ENCODE measurements around the gene RNF144A. TPM values are rescaled to one million over a fixed set of nuclear protein-coding genes. Genes with fewer than 3 reads are reported as not detected.

Gene RNF144A
- polyA plus RNA-seq, 1 of the 3 experiments (the other 2 are of a cell fraction), result 15.6 TPM

DNA sequence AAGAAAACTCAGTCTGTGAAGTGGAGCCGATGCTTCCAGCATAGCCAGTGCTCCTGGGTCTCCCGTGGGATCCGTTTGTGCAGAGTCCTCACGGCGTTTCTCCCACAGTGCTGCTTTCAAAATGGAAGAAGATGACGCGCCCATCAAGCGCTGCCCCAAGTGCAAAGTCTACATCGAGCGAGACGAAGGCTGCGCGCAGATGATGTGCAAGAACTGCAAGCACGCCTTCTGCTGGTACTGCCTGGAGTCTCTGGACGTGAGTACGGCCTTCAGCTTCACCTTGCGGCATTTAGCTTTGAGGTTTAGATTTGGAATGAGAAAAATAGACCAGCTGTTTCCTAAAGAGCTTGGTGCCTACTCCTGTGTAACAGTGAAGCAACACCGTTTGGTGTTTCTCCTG, 107.0 kb downstream of the RNF144A start:
- H3K4me1 ChIP-seq (ENCODE audit: control insufficient read depth in 1 of 2, insufficient read depth in 2 of 2, low read depth in 1 of 2, low read length in 1 of 2), result peaks cover 5 to 36% of the 10 kb centered on the region in 2 experiments; a peak in 3 of 4 replicates
- H3K9me2 ChIP-seq, result no peaks in the 10 kb centered on the region
- peak overlapping the region in 1 of 2 experiments; percentile 35; a peak in 1 of 4 replicates for H3K27ac ChIP-seq (ENCODE audit: low read depth in 2 of 2, low read length in 1 of 2)
- ChIA-PET CTCF (interaction anchor here (1.0 to 18.0 kb wide), 4 partner anchors 5 to 126 kb away, joined by 3 to 437 read pairs (median 226); partner anchors contain the start of gene RNF144A), POLR2A (no interaction called here)
- H4K20me1 ChIP-seq (ENCODE audit: insufficient read depth), result no peaks in the 10 kb centered on the region
- 95% methylated on average over 18 of the region's 18 CpGs for WGBS (ENCODE audit: low lambda C conversion rate)
- no peak for TF ChIP-seq TEAD4 (IDR thresholded peaks at IDR 0.05; ENCODE audit: borderline replicate concordance, insufficient read depth)
- TF ChIP-seq MXI1 (IDR thresholded peaks at IDR 0.05; ENCODE audit: low read depth, low read length), result no peak
- no peak for TF ChIP-seq GABPA (IDR thresholded peaks at IDR 0.05; ENCODE audit: low read depth)
- no peak for TF ChIP-seq FOXJ3 (CRISPR knock-in tag; IDR thresholded peaks at IDR 0.05)
- no peak for TF ChIP-seq GATA2 (CRISPR knock-in tag; IDR thresholded peaks at IDR 0.05)
- TF ChIP-seq NFIC (IDR thresholded peaks at IDR 0.05; ENCODE audit: borderline replicate concordance), result no peak
- TF ChIP-seq EZH2phosphoT487 (IDR thresholded peaks at IDR 0.05; ENCODE audit: borderline replicate concordance, low read depth), result no peak
- no peak for TF ChIP-seq YY1 (IDR thresholded peaks at IDR 0.05; ENCODE audit: low read depth)
- no peak for TF ChIP-seq CTCF (IDR thresholded peaks at IDR 0.05)
- TF ChIP-seq, protein P1, sequence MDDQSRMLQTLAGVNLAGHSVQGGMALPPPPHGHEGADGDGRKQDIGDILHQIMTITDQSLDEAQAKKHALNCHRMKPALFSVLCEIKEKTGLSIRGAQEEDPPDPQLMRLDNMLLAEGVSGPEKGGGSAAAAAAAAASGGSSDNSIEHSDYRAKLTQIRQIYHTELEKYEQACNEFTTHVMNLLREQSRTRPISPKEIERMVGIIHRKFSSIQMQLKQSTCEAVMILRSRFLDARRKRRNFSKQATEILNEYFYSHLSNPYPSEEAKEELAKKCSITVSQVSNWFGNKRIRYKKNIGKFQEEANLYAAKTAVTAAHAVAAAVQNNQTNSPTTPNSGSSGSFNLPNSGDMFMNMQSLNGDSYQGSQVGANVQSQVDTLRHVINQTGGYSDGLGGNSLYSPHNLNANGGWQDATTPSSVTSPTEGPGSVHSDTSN (IDR thresholded peaks at IDR 0.05), result no peak
- H3K4me3 ChIP-seq (ENCODE audit: low read depth in 2 of 2, low read length in 1 of 2), result no peak overlapping the region
- H3K4me2 ChIP-seq, result no peak overlapping the region
- DNase-seq, result no peak
- H3K27me3 ChIP-seq (ENCODE audit: insufficient read depth), result no peaks in the 10 kb centered on the region
- H3K9ac ChIP-seq, result no peak overlapping the region
- H3K9me3 ChIP-seq, result no peaks in the 10 kb centered on the region
- peaks cover 18 to 58% of the 10 kb centered on the region in 2 experiments for H3K36me3 ChIP-seq (replicated peaks in 1 of 2; ENCODE audit: control insufficient read depth in 1 of 2, insufficient read depth in 2 of 2, low read length in 1 of 2)
- no peaks in the 10 kb centered on the region for H3K79me2 ChIP-seq (ENCODE audit: insufficient read depth)
- H2AFZ ChIP-seq (ENCODE audit: low read depth), result no peak overlapping the region
- H3F3A ChIP-seq (replicated peaks; ENCODE audit: insufficient read depth), result peaks cover 5% of the 10 kb centered on the region

DNA sequence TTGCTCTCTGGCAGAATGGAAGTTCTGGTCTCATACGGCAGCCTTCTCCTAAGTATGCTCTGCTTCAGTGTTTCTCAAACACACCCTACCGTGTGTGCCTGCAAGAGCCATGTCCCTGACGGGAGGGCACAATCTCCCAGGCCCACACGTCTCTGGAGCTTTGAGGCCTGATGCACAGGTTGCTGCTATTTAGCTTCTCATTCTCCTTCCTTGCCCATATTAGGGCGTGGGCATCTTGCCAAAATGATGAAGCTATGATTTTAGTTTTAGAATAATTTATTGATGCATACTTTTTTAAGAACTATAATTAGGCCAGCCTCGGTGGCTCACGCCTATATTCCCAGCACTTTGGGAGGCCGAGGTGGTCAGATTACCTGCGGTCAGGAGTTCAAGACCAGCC, 107.9 kb downstream of the RNF144A start:
- no peak for DNase-seq
- ChIA-PET POLR2A (no interaction called here), CTCF (interaction anchor here (1.0 to 18.0 kb wide), 4 partner anchors 8 to 128 kb away, joined by 3 to 226 read pairs (median 10); no protein-coding TSS in a partner anchor)
- H3K4me1 ChIP-seq (ENCODE audit: control insufficient read depth in 1 of 2, insufficient read depth in 2 of 2, low read depth in 1 of 2, low read length in 1 of 2), result peaks cover 5 to 28% of the 10 kb centered on the region in 2 experiments; a peak in 3 of 4 replicates
- H3K79me2 ChIP-seq (ENCODE audit: insufficient read depth), result no peaks in the 10 kb centered on the region
- H3K4me3 ChIP-seq (ENCODE audit: low read depth in 2 of 2, low read length in 1 of 2), result no peak overlapping the region
- H2AFZ ChIP-seq (ENCODE audit: low read depth), result no peak overlapping the region
- H4K20me1 ChIP-seq (ENCODE audit: insufficient read depth), result no peaks in the 10 kb centered on the region
- H3K27ac ChIP-seq (ENCODE audit: low read depth in 2 of 2, low read length in 1 of 2), result no peak overlapping the region; a peak in 1 of 4 replicates
- no peak overlapping the region for H3K4me2 ChIP-seq
- H3K27me3 ChIP-seq (ENCODE audit: insufficient read depth), result no peaks in the 10 kb centered on the region
- no peak overlapping the region for H3K9ac ChIP-seq
- WGBS (ENCODE audit: low lambda C conversion rate), result 93% methylated on average over 9 of the region's 9 CpGs
- no peaks in the 10 kb centered on the region for H3K9me3 ChIP-seq
- H3K9me2 ChIP-seq, result no peaks in the 10 kb centered on the region
- peaks cover 18 to 55% of the 10 kb centered on the region in 2 experiments for H3K36me3 ChIP-seq (replicated peaks in 1 of 2; ENCODE audit: control insufficient read depth in 1 of 2, insufficient read depth in 2 of 2, low read length in 1 of 2)
- H3F3A ChIP-seq (replicated peaks; ENCODE audit: insufficient read depth), result peaks cover 5% of the 10 kb centered on the region
- TF ChIP-seq, protein P2, sequence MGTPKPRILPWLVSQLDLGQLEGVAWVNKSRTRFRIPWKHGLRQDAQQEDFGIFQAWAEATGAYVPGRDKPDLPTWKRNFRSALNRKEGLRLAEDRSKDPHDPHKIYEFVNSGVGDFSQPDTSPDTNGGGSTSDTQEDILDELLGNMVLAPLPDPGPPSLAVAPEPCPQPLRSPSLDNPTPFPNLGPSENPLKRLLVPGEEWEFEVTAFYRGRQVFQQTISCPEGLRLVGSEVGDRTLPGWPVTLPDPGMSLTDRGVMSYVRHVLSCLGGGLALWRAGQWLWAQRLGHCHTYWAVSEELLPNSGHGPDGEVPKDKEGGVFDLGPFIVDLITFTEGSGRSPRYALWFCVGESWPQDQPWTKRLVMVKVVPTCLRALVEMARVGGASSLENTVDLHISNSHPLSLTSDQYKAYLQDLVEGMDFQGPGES (IDR thresholded peaks at IDR 0.05; ENCODE audit: low read depth, low read length), result no peak
- TF ChIP-seq CHD2 (IDR thresholded peaks at IDR 0.05; ENCODE audit: low read length, partially characterized antibody) (no peak), ZBTB33 (IDR thresholded peaks at IDR 0.05; ENCODE audit: borderline replicate concordance, low read depth) (no peak), TAF1 (IDR thresholded peaks at IDR 0.05; ENCODE audit: borderline replicate concordance, low read depth, low read length) (no peak), USF2 (IDR thresholded peaks at IDR 0.05; ENCODE audit: borderline replicate concordance, low read depth, low read length) (no peak)
- TF ChIP-seq, protein P3, sequence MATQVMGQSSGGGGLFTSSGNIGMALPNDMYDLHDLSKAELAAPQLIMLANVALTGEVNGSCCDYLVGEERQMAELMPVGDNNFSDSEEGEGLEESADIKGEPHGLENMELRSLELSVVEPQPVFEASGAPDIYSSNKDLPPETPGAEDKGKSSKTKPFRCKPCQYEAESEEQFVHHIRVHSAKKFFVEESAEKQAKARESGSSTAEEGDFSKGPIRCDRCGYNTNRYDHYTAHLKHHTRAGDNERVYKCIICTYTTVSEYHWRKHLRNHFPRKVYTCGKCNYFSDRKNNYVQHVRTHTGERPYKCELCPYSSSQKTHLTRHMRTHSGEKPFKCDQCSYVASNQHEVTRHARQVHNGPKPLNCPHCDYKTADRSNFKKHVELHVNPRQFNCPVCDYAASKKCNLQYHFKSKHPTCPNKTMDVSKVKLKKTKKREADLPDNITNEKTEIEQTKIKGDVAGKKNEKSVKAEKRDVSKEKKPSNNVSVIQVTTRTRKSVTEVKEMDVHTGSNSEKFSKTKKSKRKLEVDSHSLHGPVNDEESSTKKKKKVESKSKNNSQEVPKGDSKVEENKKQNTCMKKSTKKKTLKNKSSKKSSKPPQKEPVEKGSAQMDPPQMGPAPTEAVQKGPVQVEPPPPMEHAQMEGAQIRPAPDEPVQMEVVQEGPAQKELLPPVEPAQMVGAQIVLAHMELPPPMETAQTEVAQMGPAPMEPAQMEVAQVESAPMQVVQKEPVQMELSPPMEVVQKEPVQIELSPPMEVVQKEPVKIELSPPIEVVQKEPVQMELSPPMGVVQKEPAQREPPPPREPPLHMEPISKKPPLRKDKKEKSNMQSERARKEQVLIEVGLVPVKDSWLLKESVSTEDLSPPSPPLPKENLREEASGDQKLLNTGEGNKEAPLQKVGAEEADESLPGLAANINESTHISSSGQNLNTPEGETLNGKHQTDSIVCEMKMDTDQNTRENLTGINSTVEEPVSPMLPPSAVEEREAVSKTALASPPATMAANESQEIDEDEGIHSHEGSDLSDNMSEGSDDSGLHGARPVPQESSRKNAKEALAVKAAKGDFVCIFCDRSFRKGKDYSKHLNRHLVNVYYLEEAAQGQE (IDR thresholded peaks at IDR 0.05; ENCODE audit: low read depth, low read length), result no peak
